Measurements from ENCODE around the gene ECSIT. TPM values are rescaled to one million over a fixed set of nuclear protein-coding genes. Genes with fewer than 3 reads are reported as not detected.
"Not testable (repeated sequence)": the region's sequence is repeated elsewhere in the genome, so short reads cannot be mapped to it uniquely, and the experiment has no call there.

Gene ECSIT
- 100 to 1,000 TPM in 1 of 4 donors, 10 to 100 TPM in 3; 39.9 to 106 (median 86.9) TPM for polyA plus RNA-seq
- long read RNA-seq, donor 1, result 0 reads
- long read RNA-seq, donor 2, transcript ECSIT-202 (8 exons, 1,700 nt), result major isoform, 8 of 10 reads
- long read RNA-seq, donor 2, partial matches to known transcripts, result 0 of 10 reads
- long read RNA-seq, donor 2, other reads (novel, unspliced or antisense), result 0 of 10 reads
- long read RNA-seq, donor 3, transcript ECSIT-202 (8 exons, 1,700 nt), result major isoform, 5 of 10 reads
- long read RNA-seq, donor 3, partial matches to known transcripts, result 0 of 10 reads
- long read RNA-seq, donor 3, other reads (novel, unspliced or antisense), result 0 of 10 reads
- long read RNA-seq, donor 4, result 0 reads
- long read RNA-seq, donor 5, partial matches to known transcripts, result 0 of 2 reads
- long read RNA-seq, donor 5, other reads (novel, unspliced or antisense), result 0 of 2 reads
- long read RNA-seq, donor 6, transcript ECSIT-202 (8 exons, 1,700 nt), result major isoform, 5 of 8 reads
- long read RNA-seq, donor 6, partial matches to known transcripts, result 0 of 8 reads
- long read RNA-seq, donor 6, other reads (novel, unspliced or antisense), result 0 of 8 reads
- long read RNA-seq, donor 7, transcript ECSIT-205 (2 exons, 607 nt), result minor isoform, 15 of 56 reads
- long read RNA-seq, donor 7, transcript ECSIT-202 (8 exons, 1,700 nt), result major isoform, 39 of 56 reads
- long read RNA-seq, donor 7, partial matches to known transcripts, result 0 of 56 reads
- long read RNA-seq, donor 7, other reads (novel, unspliced or antisense), result 0 of 56 reads
- long read RNA-seq, donor 8, result 0 reads
- long read RNA-seq, donor 9, partial matches to known transcripts, result 0 of 4 reads
- long read RNA-seq, donor 9, other reads (novel, unspliced or antisense), result 0 of 4 reads
- long read RNA-seq, donor 10, transcript ECSIT-202 (8 exons, 1,700 nt), result major isoform, 8 of 11 reads
- long read RNA-seq, donor 10, partial matches to known transcripts, result 0 of 11 reads
- long read RNA-seq, donor 10, other reads (novel, unspliced or antisense), result 0 of 11 reads

GRCh38 chr19:11528551-11529341, at the start of gene ECSIT:
Gene ECSIT (minus strand): TSS chr19:11529134. CDS start chr19:11519170, 9,964 bp downstream.
- 0 to 1% (median 0%) methylated on average over 46 to 47 of the region's 47 CpGs for WGBS, 3 donors
- FAIRE-seq, result no peak

GRCh38 chr19:11577451-11578257, 48.7 kb upstream of the ECSIT start, which contains the start of gene ACP5:
Gene ACP5 (minus strand): TSS chr19:11577645. CDS start chr19:11577317, 328 bp downstream.
- Histone ChIP-seq H3K36me3 (ENCODE audit: control insufficient read depth in 3 of 3, insufficient read depth in 2 of 3, low read depth in 1 of 3, low read length in 3 of 3) (peaks cover 0 to 31% (median 0%) of the 10 kb centered on the region in 3 donors), H3K4me1 (ENCODE audit: control insufficient read depth in 3 of 3, insufficient read depth in 2 of 3, low read depth in 1 of 3, low read length in 2 of 3) (peaks cover 0 to 27% (median 0%) of the 10 kb centered on the region in 3 donors), H3K27ac (ENCODE audit: low read depth in 1 of 3, low read length in 2 of 3) (peak within 1 kb of the TSS; percentile 43 to 84 (median 81)), H3K27me3 (ENCODE audit: control insufficient read depth in 3 of 3, insufficient read depth in 3 of 3, low read length in 3 of 3) (no peaks in the 10 kb centered on the region), H3K4me3 (ENCODE audit: low read depth in 1 of 3, low read length in 3 of 3) (peak within 1 kb of the TSS; percentile 25 to 73 (median 73)), H3K9me3 (ENCODE audit: control insufficient read depth in 2 of 2, insufficient read depth in 1 of 2, low read depth in 1 of 2, low read length in 1 of 2) (no peaks in the 10 kb centered on the region)
- 59 to 67% (median 61%) methylated on average over 18 of the region's 18 CpGs for WGBS, 3 donors
- DNase-seq, result peak in 1 of 2 donors; percentile 58
- FAIRE-seq, result no peak

More at GRCh38 chr19:11528551-11529341, at the start of gene ECSIT:
- Histone ChIP-seq H3K4me1 (ENCODE audit: control insufficient read depth in 3 of 3, insufficient read depth in 2 of 3, low read depth in 1 of 3, low read length in 2 of 3) (peaks cover 0 to 9% (median 8%) of the 10 kb centered on the region in 3 donors), H3K4me3 (ENCODE audit: low read depth in 1 of 3, low read length in 3 of 3) (peak within 1 kb of the TSS; percentile 91 to 99 (median 97)), H3K27me3 (ENCODE audit: control insufficient read depth in 3 of 3, insufficient read depth in 3 of 3, low read length in 3 of 3) (no peaks in the 10 kb centered on the region), H3K27ac (ENCODE audit: low read depth in 1 of 3, low read length in 2 of 3) (peak within 1 kb of the TSS; percentile 85 to 98 (median 88)), H3K9me3 (ENCODE audit: control insufficient read depth in 2 of 2, insufficient read depth in 1 of 2, low read depth in 1 of 2, low read length in 1 of 2) (no peaks in the 10 kb centered on the region), H3K36me3 (ENCODE audit: control insufficient read depth in 3 of 3, insufficient read depth in 2 of 3, low read depth in 1 of 3, low read length in 3 of 3) (peaks cover 0 to 19% (median 0%) of the 10 kb centered on the region in 3 donors)
- DNase-seq, result peak; percentile 99

- DNase-seq (no peak), FAIRE-seq (no peak)
- Histone ChIP-seq H3K36me3 (ENCODE audit: control insufficient read depth in 3 of 3, insufficient read depth in 2 of 3, low read depth in 1 of 3, low read length in 3 of 3) (peaks cover 0 to 31% (median 0%) of the 10 kb centered on the region in 3 donors), H3K4me1 (ENCODE audit: control insufficient read depth in 3 of 3, insufficient read depth in 2 of 3, low read depth in 1 of 3, low read length in 2 of 3) (peaks cover 0 to 21% (median 0%) of the 10 kb centered on the region in 3 donors), H3K9me3 (ENCODE audit: control insufficient read depth in 2 of 2, insufficient read depth in 1 of 2, low read depth in 1 of 2, low read length in 1 of 2) (no peaks in the 10 kb centered on the region), H3K27me3 (ENCODE audit: control insufficient read depth in 3 of 3, insufficient read depth in 3 of 3, low read length in 3 of 3) (no peaks in the 10 kb centered on the region), H3K27ac (ENCODE audit: low read depth in 1 of 3, low read length in 2 of 3) (peak overlapping the region in 1 of 3 donors; percentile 19), H3K4me3 (ENCODE audit: low read depth in 1 of 3, low read length in 3 of 3) (no peak overlapping the region)
- WGBS, 3 donors, result 81 to 94% (median 89%) methylated on average over 15 of the region's 15 CpGs
Measured at GRCh38 chr19:11576227-11576626, 47.3 kb upstream of the ECSIT start.

GRCh38 chr19:11574689-11575088, 45.8 kb upstream of the ECSIT start:
- Histone ChIP-seq H3K36me3 (ENCODE audit: control insufficient read depth in 3 of 3, insufficient read depth in 2 of 3, low read depth in 1 of 3, low read length in 3 of 3) (peaks cover 0 to 31% (median 0%) of the 10 kb centered on the region in 3 donors), H3K9me3 (ENCODE audit: control insufficient read depth in 2 of 2, insufficient read depth in 1 of 2, low read depth in 1 of 2, low read length in 1 of 2) (no peaks in the 10 kb centered on the region), H3K27ac (ENCODE audit: low read depth in 1 of 3, low read length in 2 of 3) (no peak overlapping the region), H3K4me1 (ENCODE audit: control insufficient read depth in 3 of 3, insufficient read depth in 2 of 3, low read depth in 1 of 3, low read length in 2 of 3) (peaks cover 0 to 14% (median 0%) of the 10 kb centered on the region in 3 donors), H3K4me3 (ENCODE audit: low read depth in 1 of 3, low read length in 3 of 3) (no peak overlapping the region), H3K27me3 (ENCODE audit: control insufficient read depth in 3 of 3, insufficient read depth in 3 of 3, low read length in 3 of 3) (no peaks in the 10 kb centered on the region)
- no peak for DNase-seq
- 79 to 95% (median 84%) methylated on average over 8 to 9 of the region's 9 CpGs for WGBS, 3 donors
- FAIRE-seq, result no peak

- peaks cover 0 to 31% (median 0%) of the 10 kb centered on the region in 3 donors for H3K36me3 ChIP-seq (ENCODE audit: control insufficient read depth in 3 of 3, insufficient read depth in 2 of 3, low read depth in 1 of 3, low read length in 3 of 3)
- not testable (repeated sequence) for H3K4me1 ChIP-seq (ENCODE audit: control insufficient read depth in 3 of 3, insufficient read depth in 2 of 3, low read depth in 1 of 3, low read length in 2 of 3); H3K27me3 ChIP-seq (ENCODE audit: control insufficient read depth in 3 of 3, insufficient read depth in 3 of 3, low read length in 3 of 3); H3K4me3 ChIP-seq (ENCODE audit: low read depth in 1 of 3, low read length in 3 of 3); H3K27ac ChIP-seq (ENCODE audit: low read depth in 1 of 3, low read length in 2 of 3); FAIRE-seq; DNase-seq; H3K9me3 ChIP-seq (ENCODE audit: control insufficient read depth in 2 of 2, insufficient read depth in 1 of 2, low read depth in 1 of 2, low read length in 1 of 2)
- 84 to 100% (median 98%) methylated on average over 4 of the region's 4 CpGs for WGBS, 3 donors
Measured at GRCh38 chr19:11573763-11574162, 44.8 kb upstream of the ECSIT start.

- not testable (repeated sequence) for H3K27me3 ChIP-seq (ENCODE audit: control insufficient read depth in 3 of 3, insufficient read depth in 3 of 3, low read length in 3 of 3); H3K27ac ChIP-seq (ENCODE audit: low read depth in 1 of 3, low read length in 2 of 3); H3K9me3 ChIP-seq (ENCODE audit: control insufficient read depth in 2 of 2, insufficient read depth in 1 of 2, low read depth in 1 of 2, low read length in 1 of 2); FAIRE-seq; DNase-seq; H3K4me1 ChIP-seq (ENCODE audit: control insufficient read depth in 3 of 3, insufficient read depth in 2 of 3, low read depth in 1 of 3, low read length in 2 of 3); H3K4me3 ChIP-seq (ENCODE audit: low read depth in 1 of 3, low read length in 3 of 3)
- WGBS, 3 donors, result 74 to 91% (median 81%) methylated on average over 6 of the region's 6 CpGs
- peaks cover 0 to 31% (median 0%) of the 10 kb centered on the region in 3 donors for H3K36me3 ChIP-seq (ENCODE audit: control insufficient read depth in 3 of 3, insufficient read depth in 2 of 3, low read depth in 1 of 3, low read length in 3 of 3)
Measured at GRCh38 chr19:11573354-11573753, 44.4 kb upstream of the ECSIT start.

- Histone ChIP-seq H3K36me3 (ENCODE audit: control insufficient read depth in 3 of 3, insufficient read depth in 2 of 3, low read depth in 1 of 3, low read length in 3 of 3) (peaks cover 0 to 13% (median 0%) of the 10 kb centered on the region in 3 donors), H3K27ac (ENCODE audit: low read depth in 1 of 3, low read length in 2 of 3) (no peak overlapping the region), H3K4me1 (ENCODE audit: control insufficient read depth in 3 of 3, insufficient read depth in 2 of 3, low read depth in 1 of 3, low read length in 2 of 3) (no peaks in the 10 kb centered on the region), H3K27me3 (ENCODE audit: control insufficient read depth in 3 of 3, insufficient read depth in 3 of 3, low read length in 3 of 3) (no peaks in the 10 kb centered on the region), H3K9me3 (ENCODE audit: control insufficient read depth in 2 of 2, insufficient read depth in 1 of 2, low read depth in 1 of 2, low read length in 1 of 2) (no peaks in the 10 kb centered on the region), H3K4me3 (ENCODE audit: low read depth in 1 of 3, low read length in 3 of 3) (no peak overlapping the region)
- WGBS, 3 donors, result 62 to 83% (median 77%) methylated on average over 5 of the region's 5 CpGs
- DNase-seq (no peak), FAIRE-seq (no peak)
Measured at GRCh38 chr19:11570039-11570462, 41.1 kb upstream of the ECSIT start.
